GM18873 (cell line): ENCODE data around the gene PSMC3.

Experiments used
- ATAC-seq: cut with Tn5 transposase; IDR thresholded peaks from one replicate; pipeline ENCODE4 v1.9.1; 2021; ENCODE audit warnings: mild to moderate bottlenecking, moderate library complexity, moderate number of reproducible peaks; ENCODE audit not compliant: unreplicated experiment, low FRiP score

Gene PSMC3

DNA sequence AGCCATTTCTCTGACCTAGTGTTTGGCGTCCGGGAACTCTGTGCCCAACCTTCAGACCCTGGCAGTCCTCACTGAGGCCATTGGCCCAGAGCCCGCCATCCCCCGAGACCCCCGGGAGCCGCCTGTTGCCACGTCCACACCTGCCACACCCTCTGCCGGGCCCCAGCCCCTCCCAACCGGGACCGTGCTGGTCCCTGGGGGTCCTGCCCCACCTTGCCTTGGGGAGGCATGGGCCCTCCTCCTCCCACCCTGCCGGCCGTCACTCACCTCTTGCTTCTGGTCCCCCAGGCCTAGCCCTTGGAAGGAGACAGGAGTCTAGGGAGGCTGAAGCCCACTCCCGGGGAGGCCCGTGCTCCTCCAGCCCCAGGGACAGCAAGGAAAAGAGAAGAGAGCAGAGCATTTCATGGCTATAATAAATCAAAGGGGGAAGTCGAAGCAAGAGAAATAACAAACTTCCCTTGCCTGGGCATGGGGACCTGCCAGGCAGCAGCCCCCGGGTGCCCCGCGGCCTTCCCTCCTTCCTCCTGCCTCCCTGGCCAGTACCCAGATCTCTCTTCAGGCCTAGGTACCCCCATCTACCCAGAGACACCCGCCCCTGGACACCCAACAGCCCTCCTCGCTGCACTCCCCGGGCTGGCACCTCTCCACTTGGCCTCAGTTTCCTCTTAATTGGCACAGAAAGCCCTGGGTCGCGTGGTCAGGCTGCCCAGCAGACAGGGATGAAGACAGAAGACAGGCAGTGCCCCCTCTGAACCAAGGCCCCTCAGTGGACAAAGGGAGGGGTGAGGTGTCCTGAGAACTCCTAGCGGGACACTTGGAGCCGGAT lies 30.8 kb downstream of the PSMC3 start:
- no peak for ATAC-seq

DNA sequence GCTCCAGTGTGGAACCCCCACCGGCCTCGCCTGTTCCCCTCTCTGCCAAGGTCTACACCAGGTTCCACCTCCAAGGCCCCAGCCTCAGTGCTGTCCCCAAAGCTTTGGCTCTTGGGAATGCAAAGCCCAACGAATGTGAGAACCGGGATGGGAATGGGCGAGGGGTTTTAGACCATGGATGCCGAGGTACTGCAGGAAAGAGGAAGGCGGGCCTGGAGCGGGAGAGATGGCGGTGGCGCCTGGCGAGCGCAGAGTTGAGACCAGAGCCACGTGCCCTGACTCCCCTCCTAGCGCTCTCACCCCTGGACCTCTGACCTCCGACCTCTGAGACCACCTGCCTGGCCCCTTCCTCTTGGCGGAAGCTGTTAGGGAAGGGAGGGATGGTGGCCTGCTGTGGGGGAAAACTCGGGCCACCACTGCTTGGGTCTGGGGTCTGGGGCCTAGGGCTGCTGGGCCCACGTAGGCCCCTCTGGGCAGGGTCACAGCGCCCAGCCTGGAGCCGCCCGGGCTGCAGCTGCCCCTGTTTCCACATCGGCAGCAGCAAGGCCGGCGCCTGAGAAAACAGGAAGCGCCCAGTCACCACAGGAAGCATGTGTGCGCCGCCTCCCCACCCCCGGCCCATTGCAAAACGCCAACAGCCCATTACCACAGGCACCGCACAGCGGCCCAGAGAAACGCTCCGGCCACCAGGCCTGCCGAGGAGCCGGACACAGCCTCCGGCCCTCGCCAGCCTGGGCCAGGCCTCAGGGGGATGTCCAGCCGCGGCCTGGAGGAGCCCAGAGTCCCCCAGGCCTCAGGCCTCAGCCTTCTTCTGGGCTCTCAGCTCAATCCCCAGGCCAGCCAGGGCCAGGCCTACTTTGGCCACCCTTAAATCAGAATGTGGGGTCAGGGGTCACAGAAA lies 31.7 kb downstream of the PSMC3 start:
- no peak for ATAC-seq

DNA sequence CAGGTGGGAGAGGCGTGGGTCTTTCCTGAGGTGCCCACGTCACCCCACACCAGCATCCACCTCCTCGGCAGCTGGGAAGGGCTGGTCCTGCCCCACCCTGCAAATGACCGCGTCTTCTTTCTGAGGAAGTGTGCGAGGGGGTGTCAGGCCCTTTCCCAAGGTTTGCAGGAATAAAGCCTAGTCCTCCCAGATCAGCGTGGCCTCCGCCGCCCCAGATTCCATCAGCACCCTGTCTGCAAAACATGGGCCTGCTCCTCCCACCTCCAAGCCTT lies 32.3 kb downstream of the PSMC3 start:
- no peak for ATAC-seq

DNA sequence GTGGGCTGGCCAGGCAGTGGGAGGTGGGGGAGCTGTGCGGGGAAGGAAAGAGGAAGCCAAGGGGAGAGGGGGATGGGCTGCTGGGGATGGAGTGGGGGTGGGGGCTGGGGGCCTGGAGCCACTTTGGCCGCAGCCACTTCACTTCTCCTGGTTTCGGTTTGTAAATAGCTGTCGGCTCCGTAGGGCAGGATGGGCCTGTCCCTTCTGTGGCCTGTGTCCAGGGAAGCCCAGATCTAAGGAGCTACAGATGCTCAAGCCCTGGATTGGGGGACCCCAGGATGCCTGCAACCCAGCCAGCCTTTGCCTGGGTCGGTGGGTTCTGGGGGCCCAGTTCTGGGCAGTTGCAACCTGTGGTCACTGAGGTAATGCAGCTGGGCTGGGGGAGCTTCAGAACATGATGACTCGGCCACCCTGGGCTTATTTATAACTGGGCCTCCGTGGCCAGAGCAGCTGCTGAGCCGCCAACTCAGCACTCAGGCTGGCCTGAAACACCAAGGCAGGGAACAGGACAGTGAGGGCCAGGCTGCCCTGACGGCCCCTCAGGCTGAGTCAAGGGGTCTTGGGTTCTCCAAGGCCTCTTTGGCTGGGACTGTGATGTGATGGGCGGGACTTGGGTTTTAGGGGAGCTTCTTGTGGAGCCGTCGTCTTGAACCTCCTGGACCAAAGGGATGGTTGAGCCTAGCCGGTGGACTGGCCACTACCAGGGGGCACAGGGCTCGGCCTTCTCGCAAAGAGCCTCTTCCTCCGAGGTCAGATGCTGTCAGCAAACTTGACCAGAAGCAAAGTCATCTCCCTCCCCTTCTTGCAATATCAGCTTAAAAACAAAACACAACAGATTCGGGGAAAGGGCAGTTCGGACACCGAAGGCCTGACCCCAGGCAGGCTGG lies 32.8 kb downstream of the PSMC3 start:
- ATAC-seq, result no peak

DNA sequence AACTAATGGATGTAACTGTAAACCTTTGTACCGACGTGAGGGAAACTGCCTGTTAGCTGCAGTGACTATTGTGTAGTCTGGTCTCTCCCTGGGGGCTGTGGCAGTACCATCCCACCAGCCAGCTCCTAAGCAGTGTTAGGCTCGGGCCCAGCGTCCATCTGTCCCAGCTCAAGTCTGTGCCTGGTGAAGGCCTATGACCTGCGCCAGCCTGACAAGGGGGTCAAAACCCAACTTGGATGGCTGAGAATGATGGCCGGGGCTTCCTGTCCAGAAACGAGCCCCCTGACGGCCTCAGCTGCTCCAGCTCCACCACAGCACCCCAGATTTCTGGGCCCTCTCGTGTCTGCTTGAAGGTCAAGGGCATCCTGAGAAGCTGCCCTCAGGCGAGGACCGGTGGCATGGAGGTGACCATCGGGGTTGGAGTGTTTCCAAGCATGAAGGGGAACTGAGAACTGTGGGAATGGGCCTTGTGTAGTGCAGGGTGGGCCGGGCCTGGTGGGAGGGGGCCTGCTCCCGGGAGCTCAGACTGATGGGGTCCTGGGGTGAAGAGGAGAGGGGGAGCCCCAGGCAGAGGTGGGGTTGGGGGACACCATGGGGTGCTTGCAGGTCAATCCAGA lies 33.6 kb downstream of the PSMC3 start:
- ATAC-seq, result no peak

DNA sequence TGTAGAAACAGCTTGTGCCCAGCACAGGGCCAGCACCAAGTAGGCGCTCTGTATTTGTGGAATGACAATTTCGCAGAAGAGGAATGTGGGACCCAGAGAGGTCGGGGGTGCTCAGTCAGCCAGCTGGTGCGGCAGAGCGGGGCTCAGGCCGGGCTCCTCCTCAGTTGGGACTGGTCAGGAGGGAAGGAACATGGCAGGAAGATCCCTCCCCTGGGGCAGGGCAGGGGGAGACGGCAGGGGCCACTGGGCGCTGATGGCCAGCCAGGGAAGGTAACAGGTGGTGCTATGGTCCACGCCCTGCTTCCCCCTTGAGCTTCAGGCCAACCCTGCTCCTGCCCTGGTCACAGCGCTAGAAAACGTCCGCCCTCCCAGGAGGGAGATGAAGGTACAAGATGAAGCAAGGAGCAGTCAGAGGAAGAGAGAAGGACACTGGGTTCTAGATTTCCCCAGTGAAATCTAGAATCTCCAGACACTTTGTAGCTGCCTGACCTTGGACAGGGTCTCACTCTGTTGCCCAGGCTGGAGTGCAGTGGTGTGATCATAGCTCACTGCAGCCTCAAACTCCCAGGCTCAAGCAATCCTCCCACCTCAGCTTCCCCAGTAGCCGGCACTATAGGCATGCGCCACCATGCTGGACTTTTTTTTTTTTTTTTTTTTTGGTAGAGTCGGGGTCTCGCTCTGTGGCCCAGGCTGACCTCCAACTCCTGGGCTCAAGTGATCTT lies 34.4 kb downstream of the PSMC3 start:
- no peak for ATAC-seq

DNA sequence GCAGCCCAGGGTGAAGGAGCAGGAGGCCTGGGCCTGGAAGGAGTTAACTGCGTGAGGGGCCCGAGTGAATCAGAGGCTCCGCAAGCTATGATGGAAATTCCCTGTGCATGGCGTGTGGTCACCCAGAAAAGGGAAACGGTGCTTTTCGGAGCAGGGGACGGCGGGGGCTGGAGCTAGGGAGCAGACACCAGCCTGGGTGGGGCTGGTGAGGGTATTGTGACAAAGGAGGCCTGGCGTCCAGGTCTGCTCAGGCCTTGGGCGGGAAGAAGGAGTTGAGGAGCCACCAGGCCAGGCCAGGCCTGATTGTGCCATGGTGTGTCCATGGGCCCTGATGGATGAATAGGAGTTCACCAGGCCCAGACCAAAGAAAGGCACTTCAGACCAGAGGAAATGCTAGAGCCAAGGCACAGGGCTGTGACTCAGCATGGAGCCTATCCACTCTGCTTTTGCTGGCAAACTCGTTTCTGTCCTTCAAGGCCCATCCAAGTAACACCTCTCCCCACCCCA lies 35.1 kb downstream of the PSMC3 start:
- ATAC-seq, result no peak

DNA sequence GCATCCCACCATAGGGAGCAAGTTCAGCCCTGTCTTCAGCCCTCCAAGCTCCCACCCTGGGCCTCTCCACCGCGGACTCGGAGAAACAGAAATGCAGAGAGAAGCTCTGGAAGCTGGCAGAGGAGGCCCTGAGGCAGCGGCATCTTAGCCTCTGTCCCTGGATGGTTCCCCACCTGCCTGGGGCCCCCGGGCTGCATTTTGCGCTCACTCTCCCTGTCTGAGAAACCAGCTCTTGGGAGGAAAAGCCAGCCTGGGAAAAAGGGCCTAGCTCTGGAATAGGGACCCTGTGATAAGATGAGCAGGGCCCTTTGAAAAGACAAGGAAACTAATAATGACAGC lies 35.8 kb downstream of the PSMC3 start:
- no peak for ATAC-seq

DNA sequence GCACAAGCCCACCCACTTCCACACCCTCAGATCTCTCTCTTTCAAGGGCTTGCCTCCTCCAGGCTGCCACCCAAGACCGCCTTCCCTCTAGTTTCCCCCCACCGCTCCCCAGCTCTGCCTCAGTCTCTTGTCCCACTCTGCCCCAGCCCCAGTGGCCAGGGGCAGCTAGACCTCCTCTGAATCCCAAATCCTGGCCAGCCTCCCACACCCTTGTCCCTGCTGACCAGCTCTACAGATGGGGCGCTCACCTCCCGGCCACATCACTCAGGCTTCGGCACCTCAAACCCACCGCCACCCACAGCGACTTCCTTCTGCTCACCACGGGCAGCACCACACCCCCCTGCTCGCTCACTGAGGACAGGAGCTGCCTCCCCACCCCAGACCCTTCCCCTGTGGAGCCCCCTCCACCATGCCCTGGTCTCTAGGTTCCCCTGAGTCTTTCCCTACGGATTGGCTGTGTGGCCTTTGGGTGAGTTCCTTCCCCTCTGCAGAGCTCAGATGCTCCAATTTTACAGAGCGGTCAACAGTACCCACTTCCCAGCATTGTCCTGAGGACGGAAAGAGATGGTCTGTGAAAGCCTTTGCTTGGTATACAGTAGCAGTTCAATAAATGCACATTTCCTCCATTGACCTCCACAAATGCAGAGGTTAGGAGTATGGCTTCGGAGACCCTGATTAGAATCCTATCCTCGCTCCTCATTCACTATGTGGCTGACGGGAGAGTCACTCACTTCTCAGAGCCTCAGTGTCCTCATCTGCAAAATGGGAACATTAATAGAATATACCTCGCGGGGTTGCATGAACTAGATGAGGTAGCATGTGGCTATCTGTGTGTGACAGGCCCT lies 36.4 kb downstream of the PSMC3 start:
- ATAC-seq, result no peak

DNA sequence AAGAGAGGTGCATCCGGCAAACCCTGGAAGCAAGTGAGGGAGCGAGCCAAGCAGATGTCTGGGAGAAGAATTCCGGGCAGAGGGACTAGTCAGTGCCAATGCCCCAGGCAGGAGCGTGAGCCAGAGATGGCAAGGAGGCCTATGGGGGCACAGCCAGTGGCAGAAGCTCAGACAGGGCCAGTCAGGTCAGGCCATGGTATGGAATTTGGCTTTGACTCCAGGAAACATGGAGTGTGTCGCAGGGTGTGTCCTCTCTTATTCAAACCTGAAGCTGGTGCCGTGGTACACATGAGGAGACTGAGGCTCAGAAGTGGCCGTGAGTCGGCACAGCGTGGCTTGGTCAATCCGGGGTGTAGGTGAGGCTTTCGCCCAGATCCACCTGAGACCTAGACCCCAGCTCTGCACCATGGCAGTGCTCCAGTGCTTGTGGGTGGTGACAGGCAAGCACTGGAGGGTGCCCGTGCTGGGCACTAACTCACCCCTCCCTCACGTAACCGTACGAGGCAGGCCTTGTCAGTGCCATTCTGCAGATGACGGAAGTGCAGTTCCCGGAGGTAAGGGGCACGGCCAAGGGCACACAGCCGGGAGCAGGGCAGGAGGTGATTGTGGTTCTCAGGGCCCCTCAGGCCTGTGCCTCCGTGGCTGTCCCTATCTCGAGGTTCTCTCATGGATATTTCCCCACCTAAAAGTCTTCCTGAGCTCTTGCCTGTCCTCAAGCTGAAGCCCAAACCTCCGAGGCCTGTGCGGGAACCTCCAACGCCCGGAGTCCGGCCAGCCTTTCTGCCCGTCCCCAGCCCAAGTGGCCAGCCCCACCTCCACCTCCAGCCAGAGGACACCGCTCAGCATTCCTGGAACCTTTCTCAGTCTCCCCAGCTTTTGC lies 37.3 kb downstream of the PSMC3 start:
- no peak for ATAC-seq

DNA sequence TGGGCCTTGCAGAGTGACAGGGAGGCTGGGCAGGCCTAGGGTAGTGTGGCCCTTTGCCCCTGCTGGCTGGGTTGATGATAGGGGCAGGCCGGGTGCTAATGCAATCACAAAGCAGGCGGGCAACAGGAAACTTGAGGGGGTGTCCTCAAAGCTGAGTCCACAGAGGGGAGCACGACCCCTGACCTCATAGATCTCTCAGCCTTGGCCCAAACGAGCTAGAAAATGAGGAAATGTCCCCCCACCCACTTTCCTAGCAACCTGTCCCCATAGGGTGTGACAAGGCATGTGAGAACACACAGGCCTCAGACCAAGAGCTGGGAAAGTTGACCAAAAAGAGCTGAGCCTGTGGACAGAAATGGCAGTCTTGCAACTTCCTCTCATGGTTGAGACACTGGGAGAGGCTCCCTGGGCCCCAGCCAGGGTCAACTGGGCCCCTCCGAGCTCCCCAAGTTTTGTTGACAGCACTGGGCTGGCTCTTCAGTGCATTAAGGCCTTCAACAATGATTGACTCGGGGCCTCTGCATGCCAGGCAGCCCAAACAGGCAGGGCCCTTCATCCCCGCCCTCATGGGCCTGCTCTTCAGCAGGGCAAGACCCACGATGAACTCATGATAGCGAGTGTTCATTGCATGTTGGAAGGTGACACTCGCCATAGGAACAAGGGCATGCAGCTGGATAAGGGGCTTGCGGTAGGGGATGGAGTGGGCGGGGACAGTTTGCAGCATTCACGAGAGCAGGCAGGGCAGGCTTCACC lies 38.1 kb downstream of the PSMC3 start:
- ATAC-seq, result no peak

DNA sequence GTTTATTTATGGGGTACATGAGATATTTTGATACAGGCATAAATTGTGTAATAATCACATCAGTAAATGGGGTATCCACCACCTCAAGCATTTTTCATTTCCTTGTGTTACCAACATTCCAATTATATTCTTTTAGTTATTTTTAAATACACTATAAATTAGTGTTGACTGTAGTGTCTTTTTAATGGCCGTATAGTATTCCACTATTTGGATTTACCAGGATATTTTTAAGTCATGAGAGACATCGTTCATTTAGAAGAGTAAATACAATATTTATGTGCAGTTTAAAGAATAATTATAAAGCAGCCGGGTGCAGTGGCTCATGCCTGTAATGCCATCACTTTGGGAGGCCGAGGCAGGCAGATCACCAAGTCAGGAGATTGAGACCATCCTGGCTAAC lies 41.7 kb downstream of the PSMC3 start:
- ATAC-seq, result no peak

DNA sequence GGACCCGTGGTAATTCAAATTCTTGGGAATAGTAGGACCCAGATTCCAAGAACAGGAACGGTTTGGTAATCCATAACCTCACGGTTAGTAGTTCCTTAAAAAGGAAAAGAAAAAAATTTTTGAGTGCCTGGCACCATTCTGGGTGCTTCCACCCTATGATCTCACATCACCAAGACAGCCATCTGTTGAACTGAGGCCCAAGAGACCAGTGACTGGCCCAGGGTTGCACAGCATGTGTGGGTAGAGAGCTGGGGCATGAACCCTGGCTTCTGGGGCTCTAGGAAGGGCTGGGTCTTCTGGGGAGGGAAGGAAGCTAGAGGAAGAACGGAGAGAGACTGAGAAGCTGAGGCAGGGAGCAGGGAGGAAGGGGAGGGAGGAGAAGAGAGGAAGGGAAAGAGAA lies 43.2 kb downstream of the PSMC3 start:
- ATAC-seq, result no peak

DNA sequence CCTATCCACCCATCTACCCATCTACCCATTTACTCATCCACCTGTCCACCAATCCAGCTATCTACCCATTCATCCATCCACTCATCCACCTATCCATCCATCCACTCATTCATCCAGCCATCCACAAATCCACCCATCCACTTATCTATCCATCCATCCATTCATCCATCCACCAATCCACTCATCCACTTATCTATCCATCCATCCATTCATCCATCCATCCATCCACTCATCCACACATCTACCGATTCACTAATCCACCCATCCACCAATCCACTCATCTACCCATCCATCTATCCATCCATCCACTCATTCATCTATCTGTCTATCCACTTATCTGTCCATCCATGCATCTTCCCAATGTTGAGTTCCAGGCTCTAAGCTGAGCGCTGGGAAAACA lies 46.2 kb downstream of the PSMC3 start:
- no peak for ATAC-seq

DNA sequence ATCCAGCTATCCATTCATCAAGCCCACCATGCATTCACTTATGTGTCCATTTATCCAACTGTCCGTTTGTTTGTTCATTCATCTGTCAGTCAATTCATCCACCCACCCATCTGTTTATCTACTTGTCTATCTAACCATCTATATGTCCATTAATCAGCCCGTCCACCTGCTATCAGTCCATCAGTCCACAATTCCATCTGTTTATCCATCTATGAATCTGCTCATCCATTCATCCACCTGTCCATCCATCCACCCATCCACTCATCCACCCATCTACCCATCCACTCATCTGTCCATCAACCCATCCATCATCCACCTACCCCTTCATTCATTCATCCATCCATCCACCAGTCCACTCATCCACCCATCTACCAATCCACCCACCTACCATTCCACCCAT lies 46.9 kb downstream of the PSMC3 start:
- ATAC-seq, result no peak

DNA sequence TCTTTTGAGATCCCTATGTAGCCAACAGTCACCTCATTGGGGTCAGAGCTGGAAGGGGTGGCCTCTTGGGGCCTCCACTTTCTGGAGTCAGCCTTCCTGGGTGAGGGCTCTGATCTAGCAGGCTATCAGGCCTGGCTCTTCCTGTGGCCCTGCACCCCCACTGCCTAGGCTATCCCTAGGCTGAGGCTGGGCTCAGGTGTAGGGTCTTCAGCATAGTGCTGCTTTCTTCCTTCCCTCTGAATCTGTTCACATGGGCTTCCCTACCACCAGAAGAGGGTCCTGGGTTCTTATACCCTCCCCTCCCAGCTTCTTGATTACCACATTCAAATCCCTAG lies 47.4 kb downstream of the PSMC3 start:
- peak; percentile 2 for ATAC-seq
